Stimulated activated CD4-positive, alpha-beta T cell treated with anti-CD3 and anti-CD28 coated beads, Interleukin-12 subunit alpha, Interleukin-12 subunit beta, amount 100 ng/mL, for 48 hours (primary cell): ENCODE measurements around the gene CALHM5.

ENCODE experiments used
- DNase-seq, 3 donors: peaks; one replicate each; pipeline ENCODE4 v3.0.0-alpha.2; 2020; ENCODE audit warnings: low read depth in 2 of 3, low spot score in 1 of 3

The CALHM5 gene

GRCh38 chr6:116508527-116508926, 2.9 kb upstream of the CALHM5 start:
- DNase-seq, result no peak

DNA sequence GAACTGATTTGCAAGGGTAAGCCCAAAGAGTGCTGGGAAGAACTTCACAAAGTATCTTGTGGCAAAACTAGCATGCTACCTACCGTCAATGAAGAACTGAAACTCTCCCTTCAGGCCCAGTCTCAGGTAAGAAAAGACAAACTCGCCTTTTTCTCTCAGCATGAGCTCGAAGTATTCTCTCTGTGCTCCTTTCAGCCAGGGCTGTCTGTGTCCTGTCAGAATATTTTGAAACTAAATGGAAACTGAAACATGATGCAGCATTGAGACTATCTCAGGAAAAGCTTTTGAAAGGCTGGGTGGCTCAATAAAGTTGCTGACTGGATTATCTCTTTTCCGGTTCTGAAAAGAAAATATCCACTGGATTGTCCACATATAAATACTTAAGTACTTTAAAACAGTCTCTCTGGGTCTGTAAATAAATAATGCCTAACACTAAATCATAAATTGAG, 696 bp downstream of the CALHM5 start:
- no peak for DNase-seq

- no peak for DNase-seq
Measured at GRCh38 chr6:116512734-116513133, 1.3 kb downstream of the CALHM5 start.

DNA sequence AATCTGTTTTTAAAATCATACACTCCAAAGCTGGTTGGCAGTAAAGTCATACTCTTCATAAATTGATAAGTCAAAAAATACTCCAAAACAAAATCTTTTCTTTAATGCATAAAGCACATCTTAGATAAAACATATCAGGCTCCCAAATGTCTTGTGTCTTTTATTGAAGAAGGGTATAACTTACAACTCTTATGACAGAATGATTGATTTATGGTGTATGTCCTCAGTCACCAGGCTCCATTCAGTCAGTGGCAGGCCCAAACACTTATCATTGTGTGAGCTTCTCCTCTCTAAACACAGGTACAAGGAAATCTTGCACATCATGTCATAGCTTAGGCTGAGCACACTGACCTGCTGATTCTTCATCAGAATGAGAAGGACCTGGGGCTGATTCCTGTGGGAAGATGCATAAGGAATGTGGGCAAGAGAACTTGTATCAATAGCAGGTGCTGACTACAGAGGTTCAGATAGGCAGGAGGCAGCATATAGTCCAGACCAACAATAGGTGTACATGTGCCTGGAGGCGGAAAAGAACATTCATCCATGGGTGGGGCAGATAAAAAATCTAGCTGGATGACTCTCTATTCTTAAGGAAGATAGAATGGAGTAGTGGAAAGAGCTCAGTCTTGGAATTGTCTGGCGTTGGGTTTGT, 1.9 kb downstream of the CALHM5 start:
- no peak for DNase-seq

- no peak for DNase-seq
Measured at GRCh38 chr6:116514111-116514510, 2.7 kb downstream of the CALHM5 start.

- DNase-seq, result no peak
Measured at GRCh38 chr6:116515141-116515540, 3.7 kb downstream of the CALHM5 start.

- no peak for DNase-seq
Measured at GRCh38 chr6:116518621-116519368, 7.4 kb downstream of the CALHM5 start.

DNA sequence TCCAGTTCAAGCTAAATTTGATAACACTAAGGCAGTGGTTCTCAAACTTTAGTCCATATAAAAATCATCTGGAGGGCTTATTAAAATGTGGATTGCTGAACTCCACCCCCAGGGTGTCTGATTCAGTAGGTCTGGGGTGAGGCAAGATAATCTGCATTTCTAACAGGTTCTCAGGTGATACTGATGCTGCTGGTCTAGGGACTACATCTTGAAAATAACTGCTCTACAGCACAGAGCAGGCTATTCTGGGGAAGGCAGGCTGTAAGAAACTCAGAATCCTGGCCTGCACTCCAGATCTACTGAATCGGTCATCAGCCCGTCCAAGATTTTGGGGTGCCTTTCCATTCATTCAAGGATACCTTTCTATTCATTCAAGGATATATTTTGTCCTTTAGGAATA, 11.5 kb downstream of the CALHM5 start:
- DNase-seq, result no peak

DNA sequence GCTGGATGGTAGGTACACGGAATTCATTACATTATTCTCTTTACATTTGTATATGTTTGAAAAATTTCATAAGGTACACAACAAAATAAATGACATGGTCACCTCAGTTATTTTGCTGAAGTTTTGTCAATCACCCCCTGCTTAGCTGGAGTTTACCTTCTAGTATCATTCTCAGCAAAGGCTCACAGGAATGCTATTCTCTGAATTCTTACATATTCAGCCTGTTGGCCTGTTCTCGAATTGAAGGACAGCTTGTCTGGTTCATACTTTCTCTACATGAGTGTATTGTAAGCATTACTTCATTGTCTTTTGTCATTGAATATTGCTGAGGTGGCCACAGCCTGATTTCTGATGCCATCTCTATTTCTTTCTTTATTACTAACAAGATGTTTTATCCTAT, 12.8 kb downstream of the CALHM5 start:
- no peak for DNase-seq

DNA sequence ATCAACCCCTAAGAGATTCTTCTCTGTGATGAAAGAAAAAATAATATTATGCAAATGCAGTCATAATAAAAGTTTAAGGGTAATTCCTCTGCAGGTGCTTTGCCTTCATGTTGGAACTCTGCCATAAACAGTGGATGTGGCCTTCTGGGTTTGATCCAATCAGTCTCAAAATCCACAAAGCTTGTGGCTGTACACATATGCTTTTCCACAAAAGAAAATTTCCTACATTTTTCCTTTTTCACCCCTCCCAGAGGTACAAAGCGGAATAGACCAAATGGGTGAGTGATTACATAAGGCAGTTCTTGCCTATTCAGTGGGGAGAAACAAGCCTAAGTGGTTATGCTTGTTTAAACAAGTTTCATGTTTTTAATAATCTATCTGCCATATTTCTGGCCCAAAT, 16.7 kb downstream of the CALHM5 start:
- no peak for DNase-seq

DNA sequence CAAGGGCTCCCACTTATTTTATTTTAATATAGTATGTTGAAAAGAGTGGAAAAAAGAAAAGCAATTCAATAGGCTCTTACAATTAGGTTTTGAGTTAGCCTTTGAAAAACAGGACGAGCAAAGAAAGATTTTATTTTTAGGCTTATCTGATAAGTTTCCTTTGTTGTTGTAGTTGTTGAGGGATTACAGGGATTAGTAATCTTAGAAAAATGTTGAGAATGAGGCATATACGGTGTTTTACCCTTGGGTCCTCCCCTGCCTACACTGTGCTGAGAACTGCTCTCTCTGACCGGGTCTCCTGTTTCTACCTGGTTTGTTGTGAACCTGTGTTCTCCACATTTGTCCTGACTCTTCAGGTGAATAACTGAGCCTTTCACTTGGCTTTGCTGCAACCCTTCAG, 17.3 kb downstream of the CALHM5 start:
- no peak for DNase-seq

GRCh38 chr6:116529466-116530290, 18.2 kb downstream of the CALHM5 start:
- no peak for DNase-seq

- no peak for DNase-seq
Measured at GRCh38 chr6:116530436-116530835, 19.0 kb downstream of the CALHM5 start.

DNA sequence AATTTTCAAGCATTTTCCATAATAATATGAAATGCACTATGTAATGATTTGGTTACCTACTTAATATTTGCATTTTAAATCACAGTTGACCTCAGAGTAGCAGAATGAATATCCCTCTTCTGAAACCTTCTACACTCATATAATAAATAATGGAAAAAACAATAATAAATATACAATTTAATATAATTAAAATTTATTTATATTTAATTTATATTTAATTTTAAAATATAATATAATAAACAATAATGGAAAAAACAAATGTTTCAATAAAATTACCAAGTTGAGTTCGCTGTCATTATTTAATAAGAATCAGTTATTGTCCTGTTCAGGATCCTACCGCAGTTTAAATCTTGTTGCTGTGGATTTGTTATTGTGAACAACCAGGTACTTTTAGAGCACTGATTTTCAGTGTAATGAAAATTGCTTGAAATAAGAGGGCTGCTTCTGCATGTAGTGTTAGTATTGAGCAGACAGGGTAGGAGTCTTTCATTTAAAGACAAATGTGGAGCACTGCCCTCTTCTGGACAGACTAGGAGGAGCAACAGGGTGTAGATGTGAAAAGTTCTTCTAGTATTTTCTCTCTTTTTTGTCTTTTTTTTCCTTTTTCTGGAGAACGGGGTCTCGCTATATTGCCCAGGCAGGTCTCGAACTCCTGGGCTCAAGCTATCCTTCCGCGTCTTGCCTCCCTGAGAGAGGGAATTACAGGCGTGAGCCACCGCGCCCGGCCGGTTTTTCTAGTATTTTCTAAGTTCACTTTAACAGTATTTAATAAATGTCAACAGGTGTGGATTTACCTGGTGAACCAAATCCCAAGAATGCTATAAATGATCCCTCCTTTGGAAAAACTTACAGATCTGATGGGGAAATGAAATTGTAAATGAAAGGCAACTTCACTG, 20.5 kb downstream of the CALHM5 start:
- DNase-seq, result peak; percentile 3 to 65 (median 33)

- no peak for DNase-seq
Measured at GRCh38 chr6:116533233-116533957, 22.0 kb downstream of the CALHM5 start.

DNA sequence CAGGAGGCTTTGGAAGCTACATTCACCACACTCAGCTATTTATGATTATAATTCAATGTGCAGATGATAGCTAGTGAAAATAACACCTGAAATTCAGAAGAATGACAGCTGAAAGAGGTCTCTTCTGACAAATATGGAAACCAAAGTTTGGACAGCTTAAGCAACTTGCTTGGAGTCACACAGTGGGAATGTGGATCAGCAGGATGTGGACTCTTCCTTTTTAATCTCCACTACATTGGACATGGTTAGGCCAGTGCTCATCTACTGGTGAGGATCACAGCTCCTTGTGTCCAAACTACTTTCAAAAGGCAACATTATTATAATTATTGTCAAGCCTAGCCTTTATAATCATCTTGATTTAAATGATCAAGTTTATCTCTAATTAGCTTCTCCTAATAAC, 23.7 kb downstream of the CALHM5 start:
- no peak for DNase-seq

DNA sequence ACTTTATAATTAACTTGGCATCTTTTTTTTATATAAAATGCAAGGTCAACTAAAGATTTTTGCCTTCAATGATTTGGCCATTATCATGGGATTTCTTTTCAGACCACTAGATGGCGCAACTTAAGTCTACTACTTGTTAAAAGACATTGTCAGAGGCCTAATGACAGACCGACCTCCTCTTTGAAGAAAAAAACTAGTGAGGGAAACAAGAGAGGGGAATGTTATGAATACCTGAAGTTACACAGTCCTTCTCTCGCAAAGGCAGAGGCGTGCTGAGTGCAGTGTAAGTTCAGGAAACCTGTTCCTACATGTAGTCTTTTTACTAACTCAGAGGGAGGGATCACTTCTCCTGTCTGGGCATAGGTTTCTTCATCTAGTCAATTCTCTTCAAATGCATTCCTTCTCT, 24.8 kb downstream of the CALHM5 start:
- peak in 1 of 3 donors; percentile 51 for DNase-seq

GRCh38 chr6:116542426-116542825, 31.0 kb downstream of the CALHM5 start:
- no peak for DNase-seq

GRCh38 chr6:116543149-116543548, 31.7 kb downstream of the CALHM5 start:
- no peak for DNase-seq

- no peak for DNase-seq
Measured at GRCh38 chr6:116545651-116546050, 34.2 kb downstream of the CALHM5 start, which contains the start of gene TRAPPC3L. Gene TRAPPC3L, minus strand, starts transcription at chr6:116545684. Its CDS starts 170 bp downstream, at chr6:116545514.
